D721Med (cell line): ENCODE data around the gene RHBDF2.

Source experiments
- DNase-seq: peaks from one replicate; pipeline ENCODE4 v3.0.0; 2011; ENCODE audit warnings: low spot score; ENCODE audit not compliant: insufficient read length
- FAIRE-seq: peaks from 2 replicates; lab custom pipeline; 2011; peaks lifted over from hg19 to GRCh38; lab: Jason Lieb, UNC
- CTCF ChIP-seq: IDR thresholded peaks from 2 replicates; pipeline ENCODE4 v1.5.1; 2012; ENCODE audit warnings: mild to moderate bottlenecking, control low read depth; ENCODE audit not compliant: insufficient read depth; ENCODE audit errors: missing control alignments

The RHBDF2 gene

GRCh38 chr17:76501018-76501826 is at the start of gene RHBDF2:
Gene RHBDF2 (minus strand): TSS chr17:76501423. CDS start chr17:76481524, 19,899 bp downstream.
- FAIRE-seq: no peak
- DNase-seq: peak; percentile 98
- no peak for TF ChIP-seq CTCF

- no peak for TF ChIP-seq CTCF
- DNase-seq (no peak), FAIRE-seq (no peak)
Measured at GRCh38 chr17:76549539-76549938, 48.3 kb upstream of the RHBDF2 start.

GRCh38 chr17:76549215-76549518 is 47.9 kb upstream of the RHBDF2 start:
- no peak for TF ChIP-seq CTCF
- no peak for FAIRE-seq
- no peak for DNase-seq

- FAIRE-seq: no peak
- TF ChIP-seq CTCF: no peak
- no peak for DNase-seq
Measured at GRCh38 chr17:76548378-76549214, 47.4 kb upstream of the RHBDF2 start.

- FAIRE-seq (peak; percentile 58), DNase-seq (no peak)
- no peak for TF ChIP-seq CTCF
Measured at GRCh38 chr17:76547642-76548202, 46.5 kb upstream of the RHBDF2 start.

- TF ChIP-seq CTCF: peak; percentile 93
- peak; percentile 39 for DNase-seq
- FAIRE-seq: no peak
Measured at GRCh38 chr17:76547183-76547641, 46.0 kb upstream of the RHBDF2 start.
